ENCODE results near the gene RBM8A. TPM values are rescaled to one million over a fixed set of nuclear protein-coding genes. Genes with fewer than 3 reads are reported as not detected.

RBM8A gene
- total RNA-seq, 1 donor from 2014 or later: 177 TPM

GRCh38 chr1:145917595-145917994 lies 9.7 kb downstream of the RBM8A start:
- no peak for FAIRE-seq
- Histone ChIP-seq H3K4me3 (ENCODE audit: insufficient read depth, low read depth, low read length) (peak overlapping the region; percentile 92), H3K9ac (ENCODE audit: low read length) (peak overlapping the region; percentile 90), H3K4me2 (ENCODE audit: low read length) (peak overlapping the region; percentile 99), H3K27ac (ENCODE audit: low read depth, low read length) (peak overlapping the region; percentile 90), H3K36me3 (ENCODE audit: insufficient read depth, low read length) (peaks cover 8% of the 10 kb centered on the region), H3K9me3 (ENCODE audit: insufficient read depth, low read depth, low read length) (no peaks in the 10 kb centered on the region), H3K79me2 (ENCODE audit: insufficient read depth, low read length) (peaks cover 14% of the 10 kb centered on the region), H3K27me3 (ENCODE audit: insufficient read depth, low read length) (no peaks in the 10 kb centered on the region), H2AFZ (ENCODE audit: low read depth, low read length) (peak overlapping the region; percentile 85), H3K4me1 (ENCODE audit: insufficient read depth, low read length) (peaks cover 20% of the 10 kb centered on the region), H4K20me1 (ENCODE audit: insufficient read depth, low read length) (no peaks in the 10 kb centered on the region)
- TF ChIP-seq EZH2 (IDR thresholded peaks at IDR 0.05; ENCODE audit: insufficient read depth, low read length) (no peak), CTCF (IDR thresholded peaks at IDR 0.05; ENCODE audit: insufficient read depth, low read depth, low read length) (no peak)
- Mint-ChIP-seq H3K27ac (ENCODE audit: unreplicated experiment) (no peak overlapping the region), H3K9me3 (ENCODE audit: unreplicated experiment) (no peaks in the 10 kb centered on the region), H3K4me3 (ENCODE audit: unreplicated experiment) (peak overlapping the region; percentile 89), H3K36me3 (ENCODE audit: low read depth, unreplicated experiment) (peaks cover 5% of the 10 kb centered on the region), H3K4me1 (ENCODE audit: low read depth, unreplicated experiment) (peaks cover 15% of the 10 kb centered on the region), H3K27me3 (ENCODE audit: low read depth, unreplicated experiment) (no peaks in the 10 kb centered on the region)
- DNase-seq (ENCODE audit: low read depth): no peak

GRCh38 chr1:145916745-145917144 lies 10.5 kb downstream of the RBM8A start:
- Mint-ChIP-seq H3K27ac (ENCODE audit: unreplicated experiment) (peak overlapping the region; percentile 28), H3K36me3 (ENCODE audit: low read depth, unreplicated experiment) (peaks cover 10% of the 10 kb centered on the region), H3K4me1 (ENCODE audit: low read depth, unreplicated experiment) (peaks cover 13% of the 10 kb centered on the region), H3K9me3 (ENCODE audit: unreplicated experiment) (no peaks in the 10 kb centered on the region), H3K27me3 (ENCODE audit: low read depth, unreplicated experiment) (no peaks in the 10 kb centered on the region), H3K4me3 (ENCODE audit: unreplicated experiment) (peak overlapping the region; percentile 77)
- TF ChIP-seq CTCF (IDR thresholded peaks at IDR 0.05; ENCODE audit: insufficient read depth, low read depth, low read length): no peak
- TF ChIP-seq EZH2 (IDR thresholded peaks at IDR 0.05; ENCODE audit: insufficient read depth, low read length): no peak
- Histone ChIP-seq H3K9ac (ENCODE audit: low read length) (peak overlapping the region; percentile 27), H3K4me1 (ENCODE audit: insufficient read depth, low read length) (peaks cover 20% of the 10 kb centered on the region), H3K79me2 (ENCODE audit: insufficient read depth, low read length) (peaks cover 14% of the 10 kb centered on the region), H3K4me2 (ENCODE audit: low read length) (peak overlapping the region; percentile 33), H3K27ac (ENCODE audit: low read depth, low read length) (no peak overlapping the region), H2AFZ (ENCODE audit: low read depth, low read length) (no peak overlapping the region), H4K20me1 (ENCODE audit: insufficient read depth, low read length) (no peaks in the 10 kb centered on the region), H3K36me3 (ENCODE audit: insufficient read depth, low read length) (peaks cover 9% of the 10 kb centered on the region), H3K4me3 (ENCODE audit: insufficient read depth, low read depth, low read length) (no peak overlapping the region), H3K9me3 (ENCODE audit: insufficient read depth, low read depth, low read length) (no peaks in the 10 kb centered on the region), H3K27me3 (ENCODE audit: insufficient read depth, low read length) (no peaks in the 10 kb centered on the region)
- DNase-seq (ENCODE audit: low read depth) (peak; percentile 5), FAIRE-seq (no peak)

- H4K20me1 ChIP-seq (ENCODE audit: insufficient read depth, low read length): no peaks in the 10 kb centered on the region
- no peak for FAIRE-seq
- Mint-ChIP-seq H3K27ac (ENCODE audit: unreplicated experiment) (no peak overlapping the region), H3K27me3 (ENCODE audit: low read depth, unreplicated experiment) (no peaks in the 10 kb centered on the region), H3K36me3 (ENCODE audit: low read depth, unreplicated experiment) (peaks cover 8% of the 10 kb centered on the region), H3K4me3 (ENCODE audit: unreplicated experiment) (no peak overlapping the region), H3K4me1 (ENCODE audit: low read depth, unreplicated experiment) (peaks cover 11% of the 10 kb centered on the region), H3K9me3 (ENCODE audit: unreplicated experiment) (no peaks in the 10 kb centered on the region)
- no peak for DNase-seq (ENCODE audit: low read depth)
- no peak overlapping the region for H3K4me3 ChIP-seq (ENCODE audit: insufficient read depth, low read depth, low read length)
- H3K4me1 ChIP-seq (ENCODE audit: insufficient read depth, low read length): peaks cover 16% of the 10 kb centered on the region
- H2AFZ ChIP-seq (ENCODE audit: low read depth, low read length): no peak overlapping the region
- peaks cover 7% of the 10 kb centered on the region for H3K79me2 ChIP-seq (ENCODE audit: insufficient read depth, low read length)
- no peaks in the 10 kb centered on the region for H3K27me3 ChIP-seq (ENCODE audit: insufficient read depth, low read length)
- TF ChIP-seq CTCF (IDR thresholded peaks at IDR 0.05; ENCODE audit: insufficient read depth, low read depth, low read length) (no peak), EZH2 (IDR thresholded peaks at IDR 0.05; ENCODE audit: insufficient read depth, low read length) (no peak)
- H3K9me3 ChIP-seq (ENCODE audit: insufficient read depth, low read depth, low read length): no peaks in the 10 kb centered on the region
- no peak overlapping the region for H3K4me2 ChIP-seq (ENCODE audit: low read length)
- no peak overlapping the region for H3K27ac ChIP-seq (ENCODE audit: low read depth, low read length)
- peaks cover 18% of the 10 kb centered on the region for H3K36me3 ChIP-seq (ENCODE audit: insufficient read depth, low read length)
- H3K9ac ChIP-seq (ENCODE audit: low read length): no peak overlapping the region
These were observed 15.1 kb downstream of the RBM8A start for GRCh38 chr1:145912128-145912641.

All from astrocyte (in vitro differentiated cells and primary cell).